ENCODE measurements around the gene HOGA1. TPM values are rescaled to one million over a fixed set of nuclear protein-coding genes. Genes with fewer than 3 reads are reported as not detected.
"Not testable (repeated sequence)": the region's sequence is repeated elsewhere in the genome, so short reads cannot be mapped to it uniquely, and the experiment has no call there.

Gene HOGA1
- total and polyA plus RNA-seq, 12 donors: 2.1 to 30.8 (median 13.0) TPM

- no peak for TF ChIP-seq CTCF (IDR thresholded peaks at IDR 0.05)
- TF ChIP-seq POLR2A (IDR thresholded peaks at IDR 0.05): no peak
- no peaks in the 10 kb centered on the region for H3K27me3 ChIP-seq
- peaks cover 6 to 27% of the 10 kb centered on the region in 2 donors for H3K4me1 ChIP-seq (replicated peaks in 1 of 2)
- no peaks in the 10 kb centered on the region for H3K9me3 ChIP-seq (replicated peaks in 1 of 3)
- peak in 1 of 7 donors; percentile 33 for DNase-seq
- H3K36me3 ChIP-seq (replicated peaks in 1 of 2): peaks cover 0 to 19% of the 10 kb centered on the region in 2 donors
- 90 to 100% (median 97%) methylated on average over 2 of the region's 2 CpGs for WGBS, 4 donors
- H3K4me3 ChIP-seq: no peak overlapping the region
- no peak overlapping the region for H3K27ac ChIP-seq
- intact Hi-C loops (cut with DNase I): loop anchor here (5.0 to 10.0 kb wide), 2 partner anchors 39 to 162 kb away; partner anchors contain the start of gene ZFYVE27 (in 1 of the 2)
These were observed 11.2 kb upstream of the HOGA1 start for GRCh38 chr10:97573021-97573420.

GRCh38 chr10:97573672-97574071, 10.5 kb upstream of the HOGA1 start:
- TF ChIP-seq POLR2A (IDR thresholded peaks at IDR 0.05): no peak
- Histone ChIP-seq H3K4me3 (no peak overlapping the region), H3K27me3 (no peaks in the 10 kb centered on the region), H3K9me3 (replicated peaks in 1 of 3) (no peaks in the 10 kb centered on the region), H3K27ac (peak overlapping the region in 3 of 5 donors; percentile 93 to 97 (median 96)), H3K36me3 (replicated peaks in 1 of 2) (peaks cover 0 to 19% of the 10 kb centered on the region in 2 donors), H3K4me1 (replicated peaks in 1 of 2) (peaks cover 6 to 27% of the 10 kb centered on the region in 2 donors)
- no peak for DNase-seq
- whole genome bisulfite sequencing, 4 donors: 47 to 64% (median 62%) methylated on average over 2 of the region's 2 CpGs
- intact Hi-C loops (cut with DNase I): loop anchor here (5.0 to 10.0 kb wide), 2 partner anchors 39 to 161 kb away; partner anchors contain the start of gene ZFYVE27 (in 1 of the 2)

DNA sequence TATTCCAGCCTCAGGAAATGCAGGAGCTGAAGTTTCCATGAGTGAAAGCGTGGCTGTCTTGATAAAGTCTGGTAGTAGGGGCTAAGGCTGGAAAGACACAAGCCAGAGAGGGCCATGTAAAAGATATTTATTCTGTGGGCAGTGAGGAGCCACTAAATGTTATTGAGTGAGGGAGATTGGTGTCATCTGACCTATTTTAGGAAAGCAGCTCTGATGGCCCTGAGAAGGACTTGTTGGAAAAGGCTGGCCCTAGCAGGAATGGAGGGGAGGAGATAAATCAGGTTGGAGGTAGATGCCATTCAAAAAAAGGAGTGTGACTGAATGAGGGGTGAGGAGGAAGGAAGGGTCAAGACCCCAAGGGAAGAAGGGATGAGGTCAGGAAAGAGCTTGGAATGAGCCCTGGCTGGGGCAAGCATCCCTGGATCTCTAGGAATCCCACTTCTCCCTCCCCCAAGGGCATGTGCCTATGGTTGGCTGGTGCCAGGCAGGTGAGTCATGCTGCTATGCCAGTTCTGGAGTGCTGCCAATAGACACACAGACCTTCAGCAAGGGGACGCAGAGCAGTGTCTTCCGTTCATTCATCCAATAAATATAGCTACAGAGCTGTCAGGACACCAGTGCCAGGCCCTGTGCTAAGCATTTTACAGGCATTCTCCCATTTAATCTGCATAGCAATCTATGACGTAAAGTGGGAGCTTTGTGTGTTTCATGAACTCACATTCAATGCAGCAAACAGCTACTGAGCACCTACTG, 9.6 kb upstream of the HOGA1 start:
- Histone ChIP-seq H3K27me3 (no peaks in the 10 kb centered on the region), H3K36me3 (replicated peaks in 1 of 2) (peaks cover 0 to 13% of the 10 kb centered on the region in 2 donors), H3K27ac (peak overlapping the region; percentile 60 to 97 (median 93)), H3K4me1 (replicated peaks in 1 of 2) (peaks cover 6 to 27% of the 10 kb centered on the region in 2 donors), H3K4me3 (no peak overlapping the region), H3K9me3 (replicated peaks in 1 of 3) (no peaks in the 10 kb centered on the region)
- peak; percentile 92 to 97 (median 96) for DNase-seq
- 35 to 58% (median 50%) methylated on average over 4 of the region's 4 CpGs for WGBS, 4 donors
- intact Hi-C loops (cut with DNase I): loop anchor here (5.0 to 10.0 kb wide), 2 partner anchors 38 to 160 kb away; partner anchors contain the start of gene ZFYVE27 (in 1 of the 2)
- TF ChIP-seq CTCF (IDR thresholded peaks at IDR 0.05) (no peak), POLR2A (IDR thresholded peaks at IDR 0.05) (peak in 1 of 2 donors; percentile 23)

DNA sequence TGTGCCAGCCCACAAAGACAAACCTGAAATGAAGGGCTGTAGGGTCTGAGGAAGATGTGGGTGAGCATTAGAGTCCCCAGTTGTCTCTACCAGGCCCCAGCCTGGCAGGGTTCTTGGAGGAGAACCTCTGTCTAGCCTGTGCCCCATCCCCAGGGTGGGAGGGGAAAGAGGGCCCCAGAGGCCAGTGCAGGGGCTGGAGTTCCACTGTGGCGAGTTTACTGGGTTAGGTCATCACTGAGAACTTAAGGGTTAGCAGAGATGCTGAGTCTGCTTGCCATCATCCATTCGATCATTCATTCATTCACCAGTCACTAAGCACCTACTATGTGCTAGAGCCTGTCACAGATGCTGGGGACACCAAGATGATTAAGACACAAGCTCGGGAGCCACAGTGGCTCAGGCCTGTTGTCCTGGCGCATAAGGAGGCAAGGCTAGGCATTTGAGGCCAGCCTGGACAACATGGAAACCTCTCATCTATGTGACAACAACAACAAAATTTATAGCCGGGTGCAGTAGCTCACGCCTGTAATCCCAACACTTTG, 9.0 kb upstream of the HOGA1 start:
- no peaks in the 10 kb centered on the region for H3K9me3 ChIP-seq (replicated peaks in 1 of 3)
- peaks cover 6 to 27% of the 10 kb centered on the region in 2 donors for H3K4me1 ChIP-seq (replicated peaks in 1 of 2)
- H3K27me3 ChIP-seq: no peaks in the 10 kb centered on the region
- peak overlapping the region; percentile 60 to 97 (median 93) for H3K27ac ChIP-seq
- DNase-seq: peak in 2 of 7 donors; percentile 6 to 12
- H3K4me3 ChIP-seq: no peak overlapping the region
- intact Hi-C loops (cut with DNase I): loop anchor here in 1 of 2 donors (10.0 kb wide), 1 partner anchor 160 kb away; the partner anchor contains the start of gene ZFYVE27
- peaks cover 0 to 8% of the 10 kb centered on the region in 2 donors for H3K36me3 ChIP-seq (replicated peaks in 1 of 2)
- no peak for TF ChIP-seq CTCF (IDR thresholded peaks at IDR 0.05)
- no peak for TF ChIP-seq POLR2A (IDR thresholded peaks at IDR 0.05)
- WGBS, 4 donors: 83 to 88% (median 87%) methylated on average over 4 to 6 of the region's 6 CpGs

DNA sequence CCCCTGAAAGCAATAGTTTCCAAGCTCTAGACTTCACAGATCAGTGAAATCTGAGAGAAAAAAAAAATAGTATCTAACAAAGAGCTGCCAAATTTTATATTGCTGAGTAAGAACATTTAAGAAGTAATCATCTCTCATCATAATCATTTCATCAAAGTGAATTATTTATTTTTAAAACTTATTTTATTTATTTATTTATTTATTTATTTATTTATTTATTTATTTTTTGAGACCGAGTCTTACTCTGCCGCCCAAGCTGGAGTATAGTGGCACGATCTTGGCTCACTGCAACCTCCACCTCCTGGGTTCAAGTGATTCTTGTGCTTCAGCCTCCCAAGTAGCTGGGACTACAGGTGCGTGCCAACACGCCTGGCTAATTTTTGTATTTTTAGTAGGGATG, 7.7 kb upstream of the HOGA1 start:
- not testable (repeated sequence) for H3K36me3 ChIP-seq (replicated peaks in 1 of 2); DNase-seq; H3K27me3 ChIP-seq; H3K9me3 ChIP-seq (replicated peaks in 1 of 3); H3K4me3 ChIP-seq
- WGBS, 4 donors: 38 to 59% (median 52%) methylated on average over 5 of the region's 5 CpGs
- intact Hi-C loops (cut with DNase I): loop anchor here in 1 of 2 donors (10.0 kb wide), 1 partner anchor 158 kb away; the partner anchor contains the start of gene ZFYVE27
- Histone ChIP-seq H3K4me1 (replicated peaks in 1 of 2) (peaks cover 6 to 27% of the 10 kb centered on the region in 2 donors), H3K27ac (peak overlapping the region in 1 of 5 donors; percentile 96)

Data from adrenal gland (tissue), 12 donors.